ENCODE results near the gene GUCD1. TPM values are rescaled to one million over a fixed set of nuclear protein-coding genes. Genes with fewer than 3 reads are reported as not detected.

The GUCD1 gene
- total and polyA plus RNA-seq, 7 donors: 114 to 232 (median 151) TPM

- Histone ChIP-seq H3K4me1 (no peaks in the 10 kb centered on the region), H3K9me3 (no peaks in the 10 kb centered on the region), H3K27ac (peak overlapping the region; percentile 70), H3K27me3 (ENCODE audit: insufficient read depth in 3 of 3, low read length in 2 of 3) (no peaks in the 10 kb centered on the region), H3K4me3 (peak overlapping the region; percentile 69), H3K36me3 (ENCODE audit: insufficient read depth in 1 of 2, low read depth in 1 of 2) (peaks cover 0 to 25% of the 10 kb centered on the region in 2 donors)
- ATAC-seq: peak; percentile 9 to 30 (median 18)
- 11 to 22% (median 13%) methylated on average over 20 to 33 of the region's 33 CpGs for WGBS, 3 donors
- TF ChIP-seq CTCF (IDR thresholded peaks at IDR 0.05): no peak
- no peak for DNase-seq
- intact Hi-C loops (cut with DNase I): no loop called here
These were observed 37.3 kb upstream of the GUCD1 start for GRCh38 chr22:24592058-24592850.

DNA sequence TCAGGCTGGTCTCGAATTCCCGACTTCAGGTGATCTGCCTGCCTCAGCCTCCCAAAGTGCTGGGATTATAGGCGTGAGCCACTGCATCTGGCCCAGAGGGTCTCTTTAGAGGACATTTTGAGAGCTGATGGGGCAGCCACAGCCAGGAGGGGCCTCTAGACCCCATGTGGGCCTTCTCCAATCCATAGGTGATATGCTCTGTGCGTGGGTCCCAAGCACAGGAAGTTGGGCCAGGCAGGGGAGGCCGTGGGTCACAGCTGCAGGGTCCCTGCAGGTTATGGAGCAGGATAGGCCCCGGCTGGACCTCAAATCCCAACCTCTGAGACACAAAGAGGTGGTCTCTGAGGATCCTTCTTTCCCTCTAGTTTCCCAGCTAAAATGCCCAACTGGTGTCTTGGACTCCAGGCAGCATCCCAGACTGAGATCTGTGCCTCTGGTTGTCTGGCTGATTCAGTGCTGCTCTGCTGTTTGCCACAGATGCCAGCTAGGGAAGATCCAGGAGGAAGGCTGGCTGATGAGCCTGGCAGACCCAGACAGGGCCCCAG is 36.4 kb upstream of the GUCD1 start:
- intact Hi-C loops (cut with DNase I): no loop called here
- Histone ChIP-seq H3K27me3 (ENCODE audit: insufficient read depth in 3 of 3, low read length in 2 of 3) (no peaks in the 10 kb centered on the region), H3K4me1 (no peaks in the 10 kb centered on the region), H3K4me3 (no peak overlapping the region), H3K27ac (no peak overlapping the region), H3K9me3 (no peaks in the 10 kb centered on the region), H3K36me3 (ENCODE audit: insufficient read depth in 1 of 2, low read depth in 1 of 2) (peaks cover 0 to 34% of the 10 kb centered on the region in 2 donors)
- WGBS, 3 donors: 92 to 97% (median 94%) methylated on average over 6 of the region's 6 CpGs
- no peak for DNase-seq
- ATAC-seq: no peak
- no peak for TF ChIP-seq CTCF (IDR thresholded peaks at IDR 0.05)

DNA sequence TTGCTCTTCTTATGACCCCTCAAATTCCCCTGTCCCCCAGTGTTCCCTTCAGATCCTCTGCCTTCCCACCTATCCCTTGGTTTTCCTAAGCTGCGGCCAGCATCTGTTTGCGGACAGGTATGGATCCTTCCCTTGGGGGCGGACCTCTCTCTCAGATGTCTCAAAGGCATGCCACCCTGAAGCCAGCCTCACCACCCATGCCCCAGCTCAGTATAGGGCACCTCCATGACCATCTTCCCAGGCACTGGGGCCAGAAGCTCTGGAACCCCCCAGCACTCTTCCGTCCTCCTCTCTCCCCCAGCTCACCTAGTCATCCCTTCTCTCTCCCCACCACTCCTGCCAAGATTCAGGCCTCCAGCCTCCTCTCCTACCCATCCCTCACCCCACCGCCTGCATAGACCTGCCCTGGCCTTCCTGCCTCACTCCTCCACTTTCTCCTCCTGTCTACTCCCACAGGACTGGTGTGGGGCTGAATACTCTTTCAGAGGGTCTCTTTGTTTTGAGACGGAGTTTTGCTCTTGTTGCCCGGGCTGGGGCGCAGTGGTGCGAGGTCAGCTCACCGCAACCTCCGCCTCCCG is 35.7 kb upstream of the GUCD1 start:
- H3K27me3 ChIP-seq (ENCODE audit: insufficient read depth in 3 of 3, low read length in 2 of 3): no peaks in the 10 kb centered on the region
- no peaks in the 10 kb centered on the region for H3K9me3 ChIP-seq
- no peaks in the 10 kb centered on the region for H3K4me1 ChIP-seq
- H3K36me3 ChIP-seq (ENCODE audit: insufficient read depth in 1 of 2, low read depth in 1 of 2): peaks cover 0 to 40% of the 10 kb centered on the region in 2 donors
- no peak overlapping the region for H3K27ac ChIP-seq
- no peak for ATAC-seq
- DNase-seq: no peak
- TF ChIP-seq CTCF (IDR thresholded peaks at IDR 0.05): no peak
- no peak overlapping the region for H3K4me3 ChIP-seq
- intact Hi-C loops (cut with DNase I): no loop called here
- WGBS, 3 donors: 95 to 97% (median 97%) methylated on average over 11 to 12 of the region's 12 CpGs

DNA sequence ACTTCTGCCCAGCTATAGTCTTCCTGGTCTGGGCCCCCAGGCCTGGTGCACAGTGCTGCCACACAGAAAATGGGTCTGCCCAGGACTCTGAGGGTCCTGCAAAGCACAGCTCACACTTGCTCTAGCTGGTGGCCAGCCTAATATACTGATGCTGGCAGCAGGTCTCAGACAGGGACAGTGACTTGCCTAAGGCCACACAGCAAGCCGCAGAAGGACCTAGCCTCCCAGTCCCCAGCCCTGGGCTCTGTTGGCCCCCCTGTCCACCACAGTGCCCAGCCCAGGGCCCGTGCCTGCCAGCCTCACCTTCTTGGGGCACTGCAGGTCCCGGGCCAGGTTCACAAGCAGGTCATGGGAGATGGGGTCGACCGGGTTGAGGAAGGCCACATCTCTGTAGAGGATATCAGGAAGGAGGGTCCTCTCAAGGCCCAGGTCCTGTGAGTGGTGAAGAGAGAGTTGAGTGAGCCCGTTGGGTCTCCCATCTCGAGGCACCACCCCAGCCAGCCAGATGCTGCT is 34.6 kb upstream of the GUCD1 start:
- no peak for TF ChIP-seq CTCF (IDR thresholded peaks at IDR 0.05)
- Histone ChIP-seq H3K27me3 (ENCODE audit: insufficient read depth in 3 of 3, low read length in 2 of 3) (no peaks in the 10 kb centered on the region), H3K9me3 (no peaks in the 10 kb centered on the region), H3K4me3 (no peak overlapping the region), H3K36me3 (ENCODE audit: insufficient read depth in 1 of 2, low read depth in 1 of 2) (peaks cover 0 to 44% of the 10 kb centered on the region in 2 donors), H3K4me1 (no peaks in the 10 kb centered on the region), H3K27ac (no peak overlapping the region)
- ATAC-seq: no peak
- intact Hi-C loops (cut with DNase I): no loop called here
- 86 to 90% (median 90%) methylated on average over 7 of the region's 7 CpGs for WGBS, 3 donors
- no peak for DNase-seq

Data from psoas muscle (tissue), 8 donors.